Activated T-helper 1 cell treated with Interleukin-2 at 50 U/mL for 16 hours (primary cell): ENCODE results near the gene CDKL4.
"Not testable (repeated sequence)": the region's sequence is repeated elsewhere in the genome, so short reads cannot be mapped to it uniquely, and the experiment has no call there.

ENCODE experiments used
- DNase-seq: peaks from one replicate; pipeline ENCODE4 v3.0.0-alpha.2; 2020; ENCODE audit warnings: low read depth

CDKL4 gene

DNA sequence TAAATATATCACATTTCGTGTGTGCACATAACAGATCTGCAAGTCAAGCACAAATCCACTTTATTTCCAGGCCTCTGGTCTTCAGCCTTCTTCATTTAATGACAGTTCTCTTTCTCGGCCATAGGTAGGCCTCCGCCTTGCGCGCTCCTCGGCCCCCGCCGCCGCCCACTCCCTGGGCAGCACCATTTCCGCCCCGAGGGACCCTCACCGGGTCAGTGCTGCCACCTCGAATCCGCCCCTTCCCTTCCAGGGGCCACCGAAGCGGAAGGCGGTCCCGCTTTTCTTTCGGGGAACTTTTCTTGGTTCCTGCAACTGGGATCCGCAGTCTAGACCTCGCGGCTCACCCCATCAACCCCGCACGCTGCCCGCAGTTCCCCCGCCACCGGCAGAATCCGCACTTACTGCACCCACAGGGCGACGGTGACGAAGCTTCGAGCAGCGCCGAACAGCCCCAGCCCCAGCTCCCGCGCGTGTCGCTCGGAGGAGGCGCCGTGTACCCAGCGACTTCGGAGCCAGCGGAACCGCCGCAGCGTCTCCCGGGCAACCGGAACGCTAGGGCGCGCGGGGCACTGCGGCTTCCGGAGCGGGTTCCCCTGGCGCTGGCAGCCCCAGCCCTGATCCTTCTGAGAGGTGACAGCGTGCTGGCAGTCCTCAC lies at the start of gene CDKL4:
Gene CDKL4, minus strand, starts transcription at position 502 of the 655 bp plus-strand sequence.
- peak; percentile 24 for DNase-seq

DNA sequence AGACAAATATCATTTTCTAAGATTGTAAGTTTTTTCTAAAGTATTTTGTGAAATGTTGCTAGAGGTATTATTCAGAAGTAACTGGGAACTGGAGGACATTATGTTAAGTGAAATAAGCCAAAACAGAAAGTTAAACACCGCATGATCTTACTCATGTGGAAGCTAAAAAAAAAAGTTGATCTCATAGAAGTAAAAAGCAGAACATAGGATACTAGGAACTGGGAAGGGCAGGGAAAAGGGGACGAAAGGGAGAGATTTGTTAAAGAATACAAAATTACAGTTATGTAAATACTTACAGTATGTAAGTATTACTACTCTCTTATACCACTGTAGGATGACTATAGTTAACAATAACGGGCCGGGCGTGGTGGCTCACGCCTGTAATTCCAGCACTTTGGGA lies 46.7 kb upstream of the CDKL4 start:
- DNase-seq, result no peak

DNA sequence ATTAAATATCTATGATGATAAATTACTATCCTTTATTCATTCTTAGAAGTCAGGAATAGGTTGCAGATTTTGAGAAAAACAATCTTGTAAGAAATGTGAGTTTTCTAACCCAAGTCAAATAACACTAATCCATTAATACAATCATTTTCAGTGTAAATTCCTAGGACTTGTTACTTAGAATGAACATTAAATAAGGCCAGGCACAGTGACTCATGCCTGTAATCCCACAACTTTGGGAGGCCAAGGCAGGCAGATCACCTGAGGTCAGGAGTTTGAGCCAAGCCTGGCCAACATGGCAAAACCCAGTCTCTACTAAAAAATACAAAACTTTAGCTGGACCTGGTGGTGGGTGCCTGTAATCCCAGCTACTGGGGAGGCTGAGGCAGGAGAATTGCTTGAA lies 45.8 kb upstream of the CDKL4 start:
- DNase-seq, result no peak

DNA sequence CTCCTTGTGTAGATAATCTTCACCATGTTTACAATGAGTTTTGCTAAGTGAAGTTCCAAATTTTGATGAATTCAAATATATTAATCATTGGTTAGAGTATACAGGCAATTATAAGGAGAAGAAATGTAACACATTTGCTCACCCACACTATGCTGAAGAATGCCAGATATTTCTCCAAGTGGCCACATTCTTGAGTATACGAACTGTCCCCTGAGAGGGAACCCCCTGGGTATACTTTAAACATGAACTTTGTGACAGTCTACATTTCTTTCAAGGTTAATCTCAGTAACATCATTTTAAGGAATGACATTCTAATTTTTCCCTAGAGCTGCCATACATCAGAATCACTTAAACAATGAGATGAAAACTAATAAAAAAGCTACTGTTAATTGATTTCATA lies 39.8 kb upstream of the CDKL4 start:
- no peak for DNase-seq

DNA sequence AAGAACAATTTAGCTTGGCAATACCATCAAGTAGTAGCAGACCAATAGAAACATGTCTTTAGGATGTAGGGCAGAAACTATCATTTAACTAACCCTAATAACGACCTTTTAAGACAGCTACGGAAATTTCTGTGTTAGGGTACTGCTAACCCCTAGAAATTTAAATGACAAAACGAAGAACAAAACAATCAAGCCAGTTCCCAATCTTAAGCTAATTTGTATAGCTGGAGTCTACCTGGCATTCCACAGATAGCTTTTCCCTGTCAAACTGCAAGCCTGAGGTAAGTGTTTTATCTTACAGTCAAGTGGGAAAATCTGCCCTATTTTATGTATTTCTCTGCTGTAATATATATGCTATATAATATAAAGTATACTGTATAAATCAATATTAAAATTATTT lies 37.6 kb upstream of the CDKL4 start:
- DNase-seq, result no peak

DNA sequence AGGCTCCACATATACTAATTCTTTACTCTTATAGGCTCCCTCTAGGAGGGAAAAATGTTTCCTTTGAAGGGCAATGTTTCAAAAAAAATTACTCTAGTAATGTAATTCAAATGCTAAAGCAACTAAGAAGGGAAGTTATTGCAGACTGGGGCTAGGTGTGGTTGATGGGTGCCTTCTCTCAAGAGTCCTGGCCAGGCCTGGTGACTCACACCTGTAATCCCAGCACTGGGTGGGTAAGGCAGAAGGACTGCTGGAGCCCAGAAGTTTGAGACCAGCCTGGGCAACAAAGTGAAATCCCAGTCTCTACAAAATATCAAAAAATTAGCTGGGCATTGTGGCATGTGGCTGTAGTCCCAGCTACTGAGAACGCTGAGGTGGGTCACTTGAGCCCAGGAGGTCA lies 31.2 kb upstream of the CDKL4 start:
- no peak for DNase-seq

DNA sequence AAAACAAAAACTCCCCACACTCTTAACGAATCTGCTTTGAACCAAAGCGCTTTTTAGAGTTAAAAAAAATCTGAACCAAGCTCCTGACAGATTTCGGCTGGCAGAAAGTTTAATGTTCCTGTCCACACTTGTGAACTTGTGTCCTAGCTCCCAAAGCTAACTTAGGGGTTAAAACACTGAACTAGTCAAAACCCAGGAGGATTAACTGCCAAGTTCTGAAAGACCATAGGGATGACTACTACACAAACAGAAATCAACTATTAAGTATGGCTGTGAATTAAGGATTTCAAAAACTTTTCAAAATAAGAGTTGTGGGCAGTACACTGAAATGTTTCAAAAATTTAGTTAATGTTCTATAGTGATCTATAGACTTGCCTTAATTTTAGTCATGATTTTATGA lies 26.2 kb upstream of the CDKL4 start:
- DNase-seq, result no peak

DNA sequence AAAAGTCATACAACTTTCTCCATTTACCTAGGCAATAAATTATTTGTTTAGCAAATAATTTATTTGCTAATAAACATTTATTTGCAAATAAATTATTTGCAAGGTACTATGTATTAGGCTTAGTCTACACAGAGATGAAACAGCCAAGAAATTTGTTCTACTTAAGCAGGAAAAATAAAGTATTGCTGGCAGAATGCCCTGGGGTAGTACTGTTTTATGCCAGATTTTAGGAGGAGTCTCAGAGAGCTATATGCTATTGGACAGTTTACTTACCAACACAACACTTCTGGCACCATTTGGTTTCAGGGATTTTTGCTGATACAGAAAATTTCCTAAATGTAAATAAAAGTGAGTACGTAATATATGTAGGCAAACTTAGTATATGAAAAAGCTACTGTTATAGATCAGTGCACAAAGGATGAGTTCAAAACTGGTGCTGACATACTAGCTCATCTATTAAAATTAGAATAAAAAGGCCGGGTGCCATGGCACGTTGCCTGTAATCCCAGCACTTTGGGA lies 23.2 kb upstream of the CDKL4 start:
- no peak for DNase-seq

DNA sequence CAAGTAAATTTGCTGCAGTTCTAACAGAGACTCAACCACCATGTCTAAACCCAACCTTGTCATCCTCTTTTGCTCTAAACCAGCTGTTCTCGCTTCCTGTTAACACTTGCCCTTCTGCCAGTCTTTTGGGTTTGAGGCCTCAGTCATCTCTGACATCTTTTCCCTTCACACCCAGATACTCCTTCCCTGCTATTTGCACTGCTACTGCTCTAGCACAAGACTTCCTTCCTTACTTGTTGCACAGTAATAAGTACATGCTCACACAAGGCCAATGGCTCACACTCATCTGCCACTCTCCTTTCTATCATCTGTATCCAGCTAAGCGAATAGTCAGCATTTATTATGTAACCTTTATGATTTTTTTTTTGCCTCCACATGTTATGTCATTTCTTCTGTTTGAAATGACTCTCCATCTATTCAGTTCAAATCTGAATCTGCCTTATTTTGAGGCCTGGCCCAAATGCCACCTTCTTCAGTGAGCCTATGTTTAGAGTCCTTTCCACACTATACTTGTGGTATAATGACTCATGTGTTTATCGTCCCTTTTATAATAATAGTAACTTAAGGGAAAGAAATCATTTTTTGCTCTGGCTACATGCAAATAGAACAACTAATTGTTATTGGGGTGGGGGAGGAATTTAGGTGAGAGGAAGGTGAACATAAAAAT lies 22.5 kb upstream of the CDKL4 start:
- no peak for DNase-seq

DNA sequence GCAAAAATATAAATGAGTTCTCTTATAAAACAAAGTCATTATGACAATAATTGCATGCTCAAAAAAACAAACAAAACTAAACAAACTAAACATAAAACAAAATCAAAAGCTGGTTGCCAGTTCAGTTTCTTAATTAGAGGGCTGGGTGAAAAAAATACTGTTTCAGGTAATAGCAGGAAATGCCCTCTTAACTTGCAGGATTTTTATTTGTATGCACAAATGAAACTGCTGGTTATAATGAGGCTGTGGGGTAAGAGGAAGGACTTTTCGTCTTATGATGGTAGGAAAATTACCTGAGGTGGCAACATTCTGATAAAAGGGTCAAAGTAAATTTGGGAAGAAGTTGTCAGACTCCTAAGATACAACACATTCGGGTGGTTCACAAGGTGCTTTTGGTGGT lies 21.5 kb upstream of the CDKL4 start:
- DNase-seq, result no peak

DNA sequence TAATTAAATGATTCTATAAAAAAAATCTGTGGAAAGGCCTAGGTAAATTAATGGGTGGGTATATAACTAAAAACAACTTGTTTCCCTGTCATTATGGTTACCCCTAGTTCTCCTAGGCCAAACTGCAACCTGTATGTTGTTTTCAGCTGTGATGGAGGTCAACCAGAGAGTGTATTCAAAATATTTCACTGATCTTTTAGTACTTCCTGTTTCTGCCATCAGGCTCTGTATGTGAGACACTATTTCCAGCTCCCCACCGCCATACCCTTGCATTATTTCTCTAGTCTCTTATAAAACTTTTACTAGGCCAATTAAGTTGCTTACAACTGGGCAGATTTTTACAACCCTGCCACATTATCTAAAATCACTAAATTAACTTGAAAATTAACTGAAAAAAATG lies 21.0 kb upstream of the CDKL4 start:
- DNase-seq, result no peak

DNA sequence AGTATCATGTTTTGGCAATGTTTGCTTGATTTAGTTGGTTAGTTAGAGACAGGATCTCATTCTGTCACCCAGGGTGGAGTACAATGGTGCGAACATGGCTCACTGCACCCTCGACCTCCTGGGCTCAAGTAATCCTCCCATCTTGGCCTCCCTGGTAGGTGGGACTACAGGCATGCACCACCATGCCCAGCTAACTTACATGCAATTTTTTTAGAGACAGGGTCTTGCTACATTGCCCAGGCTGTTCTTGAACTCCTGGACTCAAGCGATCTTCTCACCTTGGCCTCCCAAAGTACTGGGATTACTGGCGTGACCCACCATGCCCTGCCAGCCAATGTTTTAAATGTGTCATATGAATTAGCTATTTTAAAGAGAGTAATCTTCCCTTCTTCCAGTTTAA lies 16.3 kb upstream of the CDKL4 start:
- no peak for DNase-seq

DNA sequence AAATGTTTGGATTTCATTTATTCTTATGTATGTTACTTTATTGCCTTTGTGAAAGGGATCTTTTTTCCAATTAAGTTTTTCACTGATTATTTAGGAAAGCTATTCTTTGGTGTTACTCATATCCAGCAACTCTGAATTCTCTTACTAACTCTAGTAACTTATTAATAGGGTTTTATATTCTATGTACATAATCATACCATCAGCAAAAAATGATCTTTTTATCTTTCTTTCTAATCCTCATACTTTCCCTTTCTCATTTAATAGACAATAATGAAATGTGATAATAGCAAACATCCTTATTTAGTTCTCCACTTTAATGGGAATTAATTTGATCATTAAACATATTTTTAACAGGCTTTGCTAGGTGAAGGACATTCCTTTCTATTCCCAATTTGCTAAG lies 12.3 kb upstream of the CDKL4 start:
- DNase-seq, result no peak

DNA sequence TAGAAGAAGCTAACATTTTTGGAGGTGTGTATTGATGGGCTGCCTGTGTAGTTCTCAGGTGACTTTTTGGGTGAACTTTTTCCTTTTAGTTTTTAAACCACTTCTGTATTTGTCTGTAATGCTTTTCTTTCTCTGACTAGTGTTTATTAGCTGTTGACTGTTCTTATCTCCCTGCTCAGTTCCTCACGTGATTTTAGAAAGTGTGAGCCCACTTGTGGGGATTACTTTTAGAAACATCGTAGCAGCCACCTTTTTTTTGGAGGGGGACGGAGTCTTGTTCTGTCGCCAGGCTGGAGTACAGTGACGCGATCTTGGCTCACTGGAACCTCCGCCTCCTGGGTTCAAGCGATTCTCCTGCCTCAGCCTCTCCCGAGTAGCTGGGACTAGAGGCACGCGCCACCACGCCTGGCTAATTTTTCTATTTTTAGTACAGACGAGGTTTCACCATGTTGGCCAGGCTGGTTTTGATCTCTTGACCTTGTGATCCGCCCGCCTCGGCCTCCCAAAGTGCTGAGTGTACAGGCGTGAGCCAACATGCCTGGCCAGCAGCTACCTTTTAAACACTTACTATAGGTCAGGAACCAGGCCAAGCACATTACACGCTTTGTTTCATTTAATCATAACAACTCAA lies 9.2 kb upstream of the CDKL4 start:
- DNase-seq, result no peak

DNA sequence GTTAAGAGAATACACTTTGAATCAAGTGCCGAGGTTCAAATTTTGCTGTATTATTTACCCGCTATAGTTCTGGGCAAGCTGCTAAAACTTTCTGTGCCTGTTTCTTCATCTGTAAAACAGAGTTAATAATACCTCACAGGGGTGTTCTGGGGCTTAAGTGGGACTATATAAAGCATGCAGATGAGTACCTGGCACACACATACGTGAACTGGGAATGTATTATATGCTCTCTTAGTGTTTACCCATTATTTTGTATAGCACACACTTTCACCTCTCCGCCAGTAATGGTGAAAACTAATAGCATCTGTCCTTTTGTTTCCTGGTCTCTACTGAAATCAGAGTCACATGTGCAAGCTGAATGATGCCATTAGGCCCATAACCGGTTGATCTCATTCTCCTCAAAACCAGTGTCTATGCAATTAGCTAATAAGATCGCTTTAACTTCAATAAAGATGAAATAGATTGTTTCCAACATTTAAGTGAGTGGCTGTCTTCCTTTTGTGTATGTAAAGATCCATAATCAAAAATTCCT lies 3.8 kb upstream of the CDKL4 start:
- DNase-seq, result no peak

DNA sequence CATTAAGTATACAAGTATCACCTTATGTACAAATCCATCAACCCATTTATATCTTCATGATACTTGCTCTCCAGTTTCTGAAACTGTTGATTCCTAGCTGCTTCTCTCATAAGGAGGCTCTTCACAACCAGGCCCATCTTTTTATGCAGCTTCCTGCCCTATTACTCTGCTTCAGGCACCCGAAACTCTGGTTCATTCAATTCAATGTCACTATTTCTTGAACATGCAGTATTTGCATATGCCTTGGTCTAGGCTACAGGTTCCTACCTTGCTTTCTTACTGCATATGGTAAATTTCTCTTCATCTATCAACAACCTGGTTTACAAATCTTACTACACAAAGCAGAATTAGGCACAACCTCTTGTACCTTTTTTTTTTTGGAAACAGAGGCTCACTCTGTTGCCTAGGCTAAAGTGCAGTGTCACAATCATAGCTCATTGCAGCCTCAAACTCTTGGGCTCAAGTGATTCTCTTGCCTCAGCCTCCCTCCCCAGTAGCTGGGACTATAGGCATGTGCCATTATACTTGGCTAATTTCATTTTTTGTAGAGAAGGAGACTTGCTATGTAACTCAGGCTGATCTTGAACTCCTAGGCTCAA lies 2.7 kb upstream of the CDKL4 start:
- no peak for DNase-seq

DNA sequence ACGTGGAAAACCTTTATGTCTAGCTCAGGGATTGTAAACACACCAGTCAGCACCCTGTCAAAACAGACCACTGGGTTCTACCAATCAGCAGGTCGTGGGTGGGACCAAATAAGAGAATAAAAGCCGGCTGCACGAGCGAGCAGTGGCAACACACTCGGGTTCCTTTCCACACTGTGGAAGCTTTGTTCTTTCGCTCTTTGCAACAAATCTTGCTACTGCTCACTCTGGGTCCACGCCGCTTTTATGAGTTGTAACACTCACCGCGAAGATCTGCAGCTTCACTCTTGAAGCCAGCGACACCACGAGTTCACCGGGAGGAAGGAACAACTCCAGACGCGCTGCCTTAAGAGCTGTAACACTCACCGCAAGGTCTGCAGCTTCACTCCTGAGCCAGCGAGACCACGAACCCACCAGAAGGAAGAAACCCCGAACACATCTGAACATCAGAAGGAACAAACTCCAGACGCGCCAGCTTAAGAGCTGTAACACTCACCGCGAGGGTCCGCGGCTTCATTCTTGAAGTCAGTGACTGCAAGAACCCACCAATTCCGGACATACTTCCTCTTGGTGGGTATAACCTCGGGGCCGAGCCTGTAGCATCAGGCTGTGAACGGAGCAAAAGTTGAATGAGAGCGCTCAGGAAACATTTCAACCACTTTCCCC lies 1.3 kb upstream of the CDKL4 start:
- DNase-seq, result not testable (repeated sequence)

DNA sequence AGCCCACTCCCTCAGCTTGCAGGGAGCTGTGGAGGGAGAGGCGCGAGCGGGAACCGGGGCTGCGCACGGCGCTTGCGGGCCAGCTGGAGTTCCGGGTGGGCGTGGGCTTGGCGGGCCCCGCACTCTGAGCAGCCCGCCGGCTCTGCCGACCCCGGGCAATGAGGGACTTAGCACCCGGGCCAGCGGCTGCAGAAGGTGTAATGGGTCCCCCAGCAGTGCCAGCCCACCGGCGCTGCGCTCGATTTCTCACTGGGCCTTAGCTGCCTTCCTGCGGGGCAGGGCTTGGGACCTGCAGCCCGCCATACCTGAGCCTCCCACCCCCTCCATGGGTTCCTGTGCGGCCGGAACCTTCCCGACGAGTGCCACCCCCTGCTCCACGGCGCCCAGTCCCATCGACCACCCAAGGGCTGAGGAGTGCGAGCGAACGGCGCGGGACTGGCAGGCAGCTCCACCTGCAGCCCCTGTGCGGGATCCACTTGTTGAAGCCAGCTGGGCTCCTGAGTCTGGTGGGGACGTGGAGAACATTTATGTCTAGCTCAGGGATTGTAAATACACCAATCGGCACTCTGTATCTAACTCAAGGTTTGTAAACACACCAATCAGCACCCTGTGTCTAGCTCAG lies 582 bp upstream of the CDKL4 start:
- DNase-seq, result not testable (repeated sequence)

DNA sequence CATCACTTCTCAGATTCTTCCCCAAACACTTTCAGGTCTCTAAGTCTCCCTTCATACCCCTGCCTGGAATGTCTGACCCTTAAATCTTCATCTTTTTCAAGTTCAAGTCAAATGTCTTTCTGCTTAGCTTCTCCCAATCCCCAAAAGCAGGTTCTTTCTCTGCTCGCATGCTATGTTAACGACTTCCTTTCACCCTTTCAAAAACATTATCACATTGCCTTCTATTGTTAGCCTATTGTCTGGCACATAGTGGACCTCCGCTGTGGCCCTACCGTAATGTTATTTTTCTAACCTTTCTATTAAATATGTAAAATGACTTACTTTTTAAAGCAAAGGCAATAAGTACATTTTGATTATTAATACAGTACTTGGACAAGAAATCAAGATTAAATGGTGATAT lies 2.2 kb downstream of the CDKL4 start:
- DNase-seq, result no peak

DNA sequence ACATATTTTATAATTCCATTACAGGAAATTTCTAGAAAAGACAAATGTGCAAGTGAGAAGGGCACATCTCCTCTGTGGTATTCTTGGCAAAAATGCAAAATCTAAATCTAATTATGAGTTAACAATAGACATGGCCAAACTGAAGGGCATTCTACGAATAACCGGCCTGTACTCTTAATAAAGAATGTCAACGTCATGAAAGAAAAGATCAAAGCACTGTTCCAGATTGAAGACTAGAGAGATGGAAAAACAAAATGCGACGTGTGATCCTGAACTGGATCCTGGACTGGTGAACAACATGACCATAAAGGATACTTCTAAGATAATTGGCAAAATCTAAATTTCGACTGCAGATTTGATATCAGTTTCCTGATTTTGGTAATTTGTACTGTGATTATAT lies 3.0 kb downstream of the CDKL4 start:
- DNase-seq, result no peak

DNA sequence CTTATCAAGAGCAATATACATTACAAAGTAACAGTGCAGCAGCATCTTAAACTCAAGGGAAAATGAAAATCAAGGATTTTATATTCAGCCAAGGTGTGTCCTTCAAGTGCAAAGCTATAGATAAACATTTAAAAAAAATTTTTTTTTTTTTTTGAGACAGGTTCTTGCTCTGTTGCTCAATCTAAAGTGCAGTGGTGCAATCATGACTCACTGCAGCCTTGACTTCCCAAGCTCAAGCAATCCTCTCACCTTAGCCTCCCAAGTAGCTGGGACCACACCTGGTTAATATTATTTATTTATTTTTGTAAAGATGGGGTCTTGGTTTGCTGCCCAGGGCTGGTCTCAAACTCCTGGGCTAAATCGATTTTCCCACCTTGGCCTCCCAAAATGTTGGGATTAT lies 9.0 kb downstream of the CDKL4 start:
- DNase-seq, result no peak

DNA sequence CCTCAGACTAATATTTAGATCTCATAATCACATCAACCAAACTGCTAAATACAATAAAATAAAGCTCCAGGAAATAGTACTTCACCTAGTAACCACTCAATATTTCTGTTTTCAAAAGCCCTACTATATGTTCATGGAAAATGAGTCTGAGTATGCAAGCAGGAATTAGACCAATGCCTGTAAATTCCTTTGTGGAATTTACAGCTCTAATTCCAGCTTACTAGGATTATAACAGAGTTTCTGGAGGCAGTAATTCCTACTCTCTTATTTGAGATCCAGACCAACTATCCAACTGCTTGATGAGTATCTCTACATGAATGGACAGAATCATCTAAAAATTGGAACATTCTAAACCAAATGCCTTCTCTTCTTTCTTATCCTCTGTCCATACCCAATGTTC lies 11.6 kb downstream of the CDKL4 start:
- DNase-seq, result no peak
